Left lobe of liver (tissue), 2 donors: ENCODE results near the gene DDAH1. TPM values are rescaled to one million over a fixed set of nuclear protein-coding genes. Genes with fewer than 3 reads are reported as not detected.
"Not testable (repeated sequence)": the region's sequence is repeated elsewhere in the genome, so short reads cannot be mapped to it uniquely, and the experiment has no call there.

Source experiments
- ATAC-seq: fragments of 200-7000 bp; cut with Tn5 transposase; one replicate; pipeline ENCODE4 v1.9.1; 2020; ENCODE audit warnings: mild to moderate bottlenecking, moderate library complexity
- DNase-seq: peaks from one replicate; pipeline ENCODE4 v3.0.0-alpha.2; 2020; ENCODE audit warnings: low spot score
- total RNA-seq: library from RNA; stranded (reverse); gene quantifications from one replicate; pipeline ENCODE4 v1.2.1, GENCODE V29; 2021
- donor health status: DM: no; HTN: no; CAD: no; lungs with moderate emphysema.
- donor health status: DM: no; HTN: yes; CAD: no.

Gene DDAH1
- 70.6 TPM for total RNA-seq

GRCh38 chr1:85465099-85465785 is at the start of gene DDAH1:
TSS of gene DDAH1 (minus strand) at chr1:85465159. CDS start at chr1:85465045, 114 bp downstream.
- DNase-seq (peak; percentile 82), ATAC-seq (peak; percentile 80)

DNA sequence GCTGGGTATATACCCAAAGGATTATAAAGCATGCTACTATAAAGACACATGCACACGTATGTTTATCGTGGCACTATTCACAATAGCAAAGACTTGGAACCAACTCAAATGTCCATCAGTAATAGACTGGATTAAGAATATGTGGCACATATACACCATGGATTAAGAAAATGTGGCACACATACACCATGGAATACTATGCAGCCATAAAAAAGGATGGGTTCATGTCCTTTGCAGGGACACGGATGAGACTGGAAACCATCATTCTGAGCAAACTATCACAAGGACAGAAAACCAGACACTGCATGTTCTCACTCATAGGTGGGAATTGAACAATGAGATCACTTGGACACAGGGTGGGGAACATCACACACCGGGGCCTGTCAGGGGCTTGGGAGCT is 49.0 kb upstream of the DDAH1 start:
- ATAC-seq, DNase-seq: not testable (repeated sequence)

DNA sequence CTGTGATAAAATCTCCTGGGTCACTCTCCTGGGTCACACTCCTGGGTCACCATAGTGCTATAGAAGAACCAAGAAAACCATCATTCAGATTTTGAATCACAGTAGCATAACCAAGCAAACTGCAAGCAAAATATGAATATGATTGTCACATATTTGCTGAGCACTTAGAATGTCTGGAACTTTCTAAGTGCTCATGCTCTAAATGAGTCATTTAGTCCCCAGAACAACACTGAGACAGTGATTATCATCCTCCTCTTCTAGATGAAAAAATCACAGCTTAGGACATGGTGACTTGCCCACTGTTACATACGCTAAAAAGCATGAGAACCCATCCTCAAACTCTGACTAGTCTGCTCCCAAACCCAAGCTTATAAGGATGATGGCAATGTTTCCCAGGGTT is 39.5 kb upstream of the DDAH1 start:
- ATAC-seq (no peak), DNase-seq (no peak)

- peak; percentile 99 for ATAC-seq
- peak; percentile 57 for DNase-seq
Measured at GRCh38 chr1:85502625-85503083, 37.7 kb upstream of the DDAH1 start.

GRCh38 chr1:85502171-85502570 is 37.2 kb upstream of the DDAH1 start:
- no peak for DNase-seq

DNA sequence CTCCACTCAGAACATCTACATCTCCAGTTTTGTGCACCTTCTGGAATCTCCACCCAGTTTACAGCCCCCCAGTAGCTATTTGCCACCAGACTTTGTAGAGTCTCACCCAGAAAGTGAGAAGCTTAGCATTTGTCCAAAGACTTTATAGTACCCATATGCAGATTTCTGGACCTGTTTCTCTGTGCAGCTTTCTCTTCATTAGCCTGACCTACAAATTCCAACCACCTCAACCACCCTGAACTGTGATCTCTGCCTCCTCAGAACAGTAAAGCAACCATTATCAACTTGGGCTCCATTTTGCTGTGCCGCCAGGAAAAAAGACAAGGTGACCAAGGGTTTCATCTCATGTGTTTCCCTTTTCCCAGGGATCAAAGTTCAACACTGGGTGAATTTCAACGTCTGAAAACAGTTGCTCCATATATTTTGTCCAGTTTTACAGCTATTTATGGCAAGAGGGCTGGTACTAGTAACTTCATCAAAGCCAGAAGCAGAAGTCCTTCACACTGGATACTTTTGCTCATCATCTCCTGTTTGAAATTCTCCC is 36.5 kb upstream of the DDAH1 start:
- no peak for ATAC-seq

More at GRCh38 chr1:85502171-85502570, 37.2 kb upstream of the DDAH1 start:
- ATAC-seq = peak; percentile 35

DNA sequence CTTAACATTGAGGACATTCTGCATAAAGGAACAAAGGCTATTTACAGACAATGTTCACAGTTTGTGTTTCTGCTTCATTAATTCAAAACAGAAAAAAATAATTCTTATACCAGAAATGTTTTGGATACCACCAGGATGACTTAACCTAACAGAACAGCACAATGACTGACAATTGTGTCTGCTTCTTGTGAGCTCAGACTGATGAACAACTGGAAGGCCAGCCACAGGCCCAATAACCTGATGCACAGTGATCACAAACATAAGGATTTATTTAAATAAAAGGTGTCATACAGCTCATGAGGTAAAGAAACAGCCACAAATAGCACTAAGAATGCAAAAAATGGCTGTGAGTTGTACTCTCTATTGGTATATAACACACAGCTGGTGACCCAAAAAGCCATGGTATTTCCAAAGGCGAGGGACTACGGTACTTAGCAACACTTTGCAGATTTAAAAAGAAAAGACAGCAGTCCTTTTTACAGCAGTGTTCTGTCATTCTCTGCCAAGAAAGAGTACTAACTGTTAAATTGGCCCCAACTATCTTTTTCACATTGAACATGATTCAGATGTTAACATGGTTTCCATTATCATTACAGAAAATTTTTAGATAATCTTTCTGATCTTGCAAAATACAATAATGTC is 32.1 kb upstream of the DDAH1 start:
- ATAC-seq = no peak
- DNase-seq = no peak

More for the DNA sequence above, 36.5 kb upstream of the DDAH1 start:
- no peak for DNase-seq

- no peak for ATAC-seq
- no peak for DNase-seq
Measured at GRCh38 chr1:85495556-85495955, 30.6 kb upstream of the DDAH1 start.

- DNase-seq (no peak), ATAC-seq (no peak)
Measured at GRCh38 chr1:85494904-85495266, 29.9 kb upstream of the DDAH1 start.

DNA sequence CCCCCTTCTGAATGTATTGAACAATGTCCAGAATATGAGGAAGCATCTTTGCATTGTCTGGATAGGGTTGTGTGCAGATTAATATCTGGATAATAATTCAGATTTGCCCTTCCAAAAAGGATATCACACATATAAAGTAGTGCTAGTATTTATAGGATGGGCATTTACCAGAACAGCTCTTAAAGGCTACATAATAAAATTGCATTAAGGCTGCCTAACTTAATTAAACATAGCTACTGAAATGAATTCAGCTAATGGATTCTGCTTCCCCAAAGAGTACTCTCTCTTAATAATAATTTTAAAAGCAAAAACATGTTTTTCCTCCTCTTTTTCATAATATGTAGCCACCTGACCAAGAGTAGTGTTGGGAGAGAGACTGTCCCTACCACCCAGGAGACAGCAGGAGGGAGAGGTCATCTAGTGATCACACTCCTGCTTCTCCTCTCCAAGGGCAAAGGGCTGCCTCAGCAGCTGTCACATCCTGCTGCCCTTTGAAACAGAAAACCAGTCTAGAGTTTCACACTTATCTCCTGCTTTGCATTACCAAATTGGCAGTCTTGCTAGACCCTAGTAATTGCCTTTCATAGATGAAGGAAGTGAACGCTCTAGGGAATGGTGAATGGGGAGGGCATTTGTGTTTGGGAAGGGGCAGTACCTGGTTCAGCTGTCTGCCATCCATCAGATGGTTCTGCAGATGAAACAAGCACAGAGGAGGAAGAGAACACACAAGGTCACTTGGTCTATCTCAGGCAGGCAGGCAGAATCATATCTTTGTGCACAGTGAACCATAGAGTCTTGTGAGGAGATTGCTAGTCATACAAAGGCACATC is 29.3 kb upstream of the DDAH1 start:
- DNase-seq (no peak), ATAC-seq (peak; percentile 72)

DNA sequence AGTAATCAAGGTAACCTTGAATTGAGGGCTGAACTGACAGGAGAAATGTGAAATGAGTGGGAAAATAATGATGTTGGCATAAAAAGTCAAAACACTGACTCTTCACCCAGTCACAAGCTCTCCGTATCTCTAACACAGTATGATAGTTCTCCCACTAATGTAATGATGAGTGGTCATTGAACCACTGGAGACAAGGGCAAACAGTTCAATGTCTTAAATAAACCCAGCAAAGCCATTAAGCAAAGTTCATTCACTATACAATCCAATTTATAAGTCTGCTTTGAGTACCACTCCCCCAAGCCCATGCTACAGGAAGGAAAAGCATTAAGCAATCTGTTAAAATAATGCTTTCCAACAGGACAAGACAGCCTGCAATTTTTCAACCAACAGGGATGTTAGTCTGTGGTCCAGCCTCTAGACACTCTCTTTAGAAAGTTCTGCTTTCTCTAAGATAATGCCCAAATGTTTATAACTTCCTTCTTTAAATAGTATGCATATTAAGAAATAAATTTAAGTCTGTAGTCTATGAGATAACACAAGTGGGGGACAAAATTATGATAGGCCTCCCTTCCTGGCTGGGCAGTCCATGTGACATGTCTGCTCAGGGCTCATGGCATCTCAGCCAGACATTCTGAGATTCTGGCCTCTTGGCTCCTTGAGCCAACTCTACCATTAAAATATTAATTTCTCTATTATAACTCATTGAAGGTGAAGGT is 25.5 kb upstream of the DDAH1 start:
- DNase-seq = no peak
- ATAC-seq = no peak

DNA sequence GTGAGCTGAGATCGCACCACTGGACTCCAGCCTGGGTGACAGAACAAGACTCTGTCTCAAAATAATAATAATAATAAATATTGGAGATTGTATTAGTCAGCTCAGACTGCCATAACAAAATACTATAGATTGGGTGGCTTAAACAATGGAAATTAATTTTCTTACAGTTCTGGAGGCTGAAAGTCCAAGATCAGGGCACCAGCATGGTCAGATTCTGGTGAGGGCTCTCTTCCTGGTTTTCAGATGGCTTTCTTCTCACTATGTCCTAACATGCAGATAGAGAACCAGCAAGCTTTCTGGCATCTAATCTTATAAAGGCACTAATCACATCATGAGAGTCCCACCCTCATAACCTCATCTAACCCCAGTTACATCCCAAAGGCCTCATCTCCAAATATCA is 23.2 kb upstream of the DDAH1 start:
- ATAC-seq (no peak), DNase-seq (no peak)

- DNase-seq = no peak
- ATAC-seq = no peak
Measured at GRCh38 chr1:85485516-85485915, 20.6 kb upstream of the DDAH1 start.

DNA sequence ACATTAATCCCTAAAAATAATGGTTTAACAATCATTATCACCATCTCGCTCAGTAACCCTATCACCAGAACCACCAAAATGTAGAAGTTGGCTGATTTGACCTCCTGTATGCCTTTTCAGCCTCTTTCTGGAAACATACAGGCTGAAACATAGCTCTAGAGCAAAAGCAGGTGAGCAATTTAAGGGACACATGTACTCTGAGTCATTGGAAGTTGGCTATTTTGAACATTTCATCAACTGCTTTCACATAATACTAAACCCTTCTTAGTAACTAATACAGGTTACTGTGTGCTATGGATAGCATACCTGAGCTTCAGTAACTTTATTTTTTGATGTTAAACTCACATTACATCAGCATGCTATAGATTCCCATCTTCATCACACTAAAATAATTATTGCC is 19.8 kb upstream of the DDAH1 start:
- DNase-seq = no peak
- no peak for ATAC-seq

- DNase-seq (no peak), ATAC-seq (no peak)
Measured at GRCh38 chr1:85484264-85484663, 19.3 kb upstream of the DDAH1 start.

DNA sequence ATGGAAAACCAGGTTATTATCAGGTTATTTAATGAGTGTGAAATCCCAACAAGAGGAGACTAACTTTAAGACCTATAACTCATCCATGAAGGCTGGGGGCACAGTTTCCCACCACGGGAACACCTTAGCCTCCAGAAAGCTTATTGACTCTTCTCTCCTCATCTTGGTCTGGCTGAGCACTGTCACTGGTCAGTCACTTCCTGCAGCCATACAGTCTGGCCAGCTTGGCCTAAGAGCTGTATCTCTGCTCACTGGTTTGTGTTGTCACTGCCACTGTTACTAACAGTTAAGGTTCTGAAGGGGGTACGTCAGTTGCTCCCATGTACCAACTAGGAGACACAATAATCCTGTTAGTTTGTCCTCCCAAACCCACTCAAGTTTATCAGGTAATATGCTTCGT is 16.7 kb upstream of the DDAH1 start:
- ATAC-seq = no peak
- DNase-seq = no peak

- ATAC-seq = no peak
Measured at GRCh38 chr1:85480566-85480965, 15.6 kb upstream of the DDAH1 start.

GRCh38 chr1:85479491-85479890 is 14.5 kb upstream of the DDAH1 start:
- ATAC-seq (no peak), DNase-seq (no peak)

More at GRCh38 chr1:85480566-85480965, 15.6 kb upstream of the DDAH1 start:
- no peak for DNase-seq

GRCh38 chr1:85478366-85478765 is 13.4 kb upstream of the DDAH1 start:
- no peak for DNase-seq
- no peak for ATAC-seq

DNA sequence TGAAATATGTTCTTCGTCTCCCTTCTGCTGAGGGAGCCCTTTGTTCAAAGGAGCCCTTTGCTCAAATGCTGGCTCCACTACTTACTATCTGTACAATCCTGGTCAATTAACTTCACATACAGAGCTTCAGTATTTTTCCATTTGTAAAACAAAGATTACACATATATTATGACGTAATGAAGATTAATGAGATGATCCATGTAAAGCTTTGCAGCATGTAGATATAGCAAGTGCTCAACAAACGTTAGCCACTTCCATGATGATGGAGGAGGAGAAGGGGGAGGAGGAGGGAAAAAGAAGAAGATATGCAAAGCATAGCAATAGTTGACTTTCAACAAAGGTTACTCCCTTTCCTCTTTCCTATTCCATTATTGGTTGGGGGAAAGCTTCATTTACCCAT is 10.1 kb upstream of the DDAH1 start:
- DNase-seq (no peak), ATAC-seq (no peak)

- DNase-seq (no peak), ATAC-seq (no peak)
Measured at GRCh38 chr1:85473390-85473789, 8.4 kb upstream of the DDAH1 start.
